Gastroesophageal sphincter (tissue), 4 donors: ENCODE data around the gene MYPOP. TPM values are rescaled to one million over a fixed set of nuclear protein-coding genes. Genes with fewer than 3 reads are reported as not detected.

Experiments
- ATAC-seq: fragments of 150-250 bp; one replicate; pipeline ENCODE4 v1.9.1; 2016; ENCODE audit warnings: mild to moderate bottlenecking, moderate library complexity
- H3K27ac ChIP-seq, 4 donors: fragments of 200-600 bp; sonication (generic) in 3 of 4; 1 replicate in 3 of 4; 2 replicates in 1 of 4; pipeline ENCODE4 v1.5.1; 2016 to 2019
- H3K27me3 ChIP-seq: fragments of 200-600 bp; sonication (generic); one replicate; pipeline ENCODE4 v1.5.1; 2019
- H3K36me3 ChIP-seq, 2 donors: fragments of 200-600 bp; sonication (generic); one replicate each; pipeline ENCODE4 v1.5.1; 2019; ENCODE audit warnings: control low read depth in 1 of 2
- H3K4me1 ChIP-seq, 3 donors: fragments of 200-600 bp; sonication (generic); 1 replicate in 2 of 3; 2 replicates in 1 of 3; pipeline ENCODE4 v1.5.1; 2016 to 2019; ENCODE audit warnings: control low read depth in 2 of 3
- H3K4me3 ChIP-seq, 2 donors: fragments of 200-600 bp; sonication (generic); one replicate each; pipeline ENCODE4 v1.5.1; 2019; ENCODE audit warnings: mild to moderate bottlenecking in 1 of 2, moderate library complexity in 1 of 2
- H3K9me3 ChIP-seq, 3 donors: fragments of 200-600 bp; sonication (generic); one replicate each; pipeline ENCODE4 v1.5.1; 2017 to 2019; ENCODE audit warnings: control low read depth in 2 of 3
- CTCF ChIP-seq, 4 experiments: fragments of 200-600 bp in 2 of 4; fragments of 450-650 bp in 2 of 4; sonication (generic) in 1 of 4; IDR thresholded peaks; one replicate each; pipeline ENCODE4 v1.5.1; 2017 to 2019; ENCODE audit warnings: antibody characterized with exemption in 4 of 4, mild to moderate bottlenecking in 2 of 4, moderate library complexity in 2 of 4
- EP300 ChIP-seq: sonication (generic); formaldehyde crosslinking; IDR thresholded peaks from one replicate; pipeline ENCODE4 v1.6.1; 2017; ENCODE audit warnings: antibody characterized with exemption, mild to moderate bottlenecking
- POLR2A ChIP-seq, 2 donors: fragments of 450-650 bp; IDR thresholded peaks; one replicate each; pipeline ENCODE4 v1.6.1; 2017; ENCODE audit warnings: antibody characterized with exemption in 2 of 2, mild to moderate bottlenecking in 2 of 2, moderate library complexity in 1 of 2
- POLR2AphosphoS5 ChIP-seq: sonication (generic); formaldehyde crosslinking; IDR thresholded peaks from one replicate; pipeline ENCODE4 v1.6.1; 2017; ENCODE audit warnings: antibody characterized with exemption
- WGBS, 2 donors: methylation state at CpG; one replicate each; pipeline ENCODE4 v1.1.5; 2018; ENCODE audit warnings: low coverage in 1 of 2; 5-methylcytosine and 5-hydroxymethylcytosine counted together
- total RNA-seq, 4 donors: library from RNA; depleted of rRNA; stranded (reverse); fragments of >200 nt; gene quantifications; one replicate each; pipeline ENCODE4 v1.1.0, GENCODE V29; 2016

Gene MYPOP
- total RNA-seq, 4 donors from 2014 or later: 1.3 to 4.6 (median 2.8) TPM

- WGBS, 2 donors: 6 to 18% methylated on average over 3 to 12 of the region's 12 CpGs
- Histone ChIP-seq H3K27me3 (peaks cover 33% of the 10 kb centered on the region), H3K27ac (no peak overlapping the region), H3K36me3 (peaks cover 0 to 13% of the 10 kb centered on the region in 2 donors), H3K4me3 (peak overlapping the region in 1 of 2 donors; percentile 94), H3K9me3 (no peaks in the 10 kb centered on the region), H3K4me1 (peaks cover 0 to 32% (median 15%) of the 10 kb centered on the region in 3 donors)
- TF ChIP-seq POLR2A (IDR thresholded peaks at IDR 0.05) (no peak), POLR2AphosphoS5 (no peak), CTCF (IDR thresholded peaks at IDR 0.05) (no peak), EP300 (no peak)
- no peak for ATAC-seq
Measured at GRCh38 chr19:45864629-45865082, 37.8 kb downstream of the MYPOP start.

- H3K9me3 ChIP-seq: no peaks in the 10 kb centered on the region
- 14% methylated on average over 10 of the region's 71 CpGs; no CpG with 5 or more reads in 1 of the 2 donors for WGBS, 2 donors
- peak; percentile 19 for ATAC-seq
- H3K4me1 ChIP-seq: peaks cover 0 to 32% (median 15%) of the 10 kb centered on the region in 3 donors
- H3K27ac ChIP-seq: peak within 1 kb of the TSS in 1 of 4 donors; percentile 93
- H3K36me3 ChIP-seq: peaks cover 0 to 20% of the 10 kb centered on the region in 2 donors
- peaks cover 33% of the 10 kb centered on the region for H3K27me3 ChIP-seq
- H3K4me3 ChIP-seq: peak within 1 kb of the TSS; percentile 12 to 94
- TF ChIP-seq CTCF (IDR thresholded peaks at IDR 0.05): peak in 3 of 4 experiments; percentile 22 to 78 (median 57)
- no peak for TF ChIP-seq POLR2A (IDR thresholded peaks at IDR 0.05)
Measured at GRCh38 chr19:45863840-45864628, 38.4 kb downstream of the MYPOP start, which contains the start of gene FOXA3. FOXA3 (plus strand) TSS chr19:45864326; CDS start chr19:45864457, 131 bp downstream.

GRCh38 chr19:45863335-45863839 lies 39.0 kb downstream of the MYPOP start:
- peaks cover 0 to 32% (median 15%) of the 10 kb centered on the region in 3 donors for H3K4me1 ChIP-seq
- no peak for TF ChIP-seq POLR2A (IDR thresholded peaks at IDR 0.05)
- TF ChIP-seq CTCF (IDR thresholded peaks at IDR 0.05): no peak
- no peak for TF ChIP-seq POLR2AphosphoS5
- no peak for TF ChIP-seq EP300
- peaks cover 33% of the 10 kb centered on the region for H3K27me3 ChIP-seq
- H3K36me3 ChIP-seq: peaks cover 0 to 26% of the 10 kb centered on the region in 2 donors
- peak overlapping the region; percentile 12 to 94 for H3K4me3 ChIP-seq
- no peak for ATAC-seq
- WGBS, 2 donors: 3% methylated on average over 6 to 16 of the region's 22 CpGs
- H3K9me3 ChIP-seq: no peaks in the 10 kb centered on the region
- H3K27ac ChIP-seq: peak overlapping the region in 1 of 4 donors; percentile 93

GRCh38 chr19:45862564-45863334 lies 39.7 kb downstream of the MYPOP start, which contains the start of gene SYMPK:
SYMPK (minus strand) TSS chr19:45863147; CDS start chr19:45854495, 8,652 bp downstream.
- TF ChIP-seq EP300 (no peak), CTCF (IDR thresholded peaks at IDR 0.05) (no peak), POLR2AphosphoS5 (peak; percentile 77), POLR2A (IDR thresholded peaks at IDR 0.05) (peak; percentile 48 to 49)
- peak; percentile 99 for ATAC-seq
- H3K36me3 ChIP-seq: peaks cover 0 to 33% of the 10 kb centered on the region in 2 donors
- peak within 1 kb of the TSS; percentile 71 to 95 (median 92) for H3K27ac ChIP-seq
- WGBS, 2 donors: 0% methylated on average over 21 to 22 of the region's 65 CpGs
- no peaks in the 10 kb centered on the region for H3K9me3 ChIP-seq
- H3K27me3 ChIP-seq: peaks cover 33% of the 10 kb centered on the region
- H3K4me3 ChIP-seq: peak within 1 kb of the TSS; percentile 56 to 94
- peaks cover 0 to 32% (median 15%) of the 10 kb centered on the region in 3 donors for H3K4me1 ChIP-seq
